WERI-Rb-1 (cell line): ENCODE results near the gene SMLR1.
A peak's percentile ranks its signal among the peaks of the same experiment; 100 is the strongest.
"Not testable (repeated sequence)": the region's sequence is repeated elsewhere in the genome, so short reads cannot be mapped to it uniquely, and the experiment has no call there.

Experiments
- DNase-seq: peaks from one replicate; pipeline ENCODE4 v3.0.0-alpha.2; 2020
- H3K27ac ChIP-seq: fragments of 250-450 bp; sonication (Bioruptor Pico); 2 replicates; pipeline ENCODE4 v1.5.1; 2020; ENCODE audit warnings: mild to moderate bottlenecking, moderate library complexity
- H3K27me3 ChIP-seq: fragments of 250-450 bp; sonication (Bioruptor Pico); 2 replicates; pipeline ENCODE4 v1.5.1; 2021; ENCODE audit warnings: mild to moderate bottlenecking, low read depth, moderate library complexity; ENCODE audit not compliant: insufficient read depth, severe bottlenecking
- H3K36me3 ChIP-seq: fragments of 250-450 bp; sonication (Bioruptor Pico); 2 replicates; pipeline ENCODE4 v1.5.1; 2020; ENCODE audit warnings: mild to moderate bottlenecking, moderate library complexity
- H3K4me3 ChIP-seq: 2 replicates; pipeline ENCODE4 v1.5.1; 2011; ENCODE audit warnings: low read depth, mild to moderate bottlenecking, control low read depth, low read length
- H3K9me3 ChIP-seq: fragments of 250-450 bp; sonication (Bioruptor Pico); 2 replicates; pipeline ENCODE4 v1.5.1; 2021; ENCODE audit warnings: mild to moderate bottlenecking, moderate library complexity; ENCODE audit not compliant: severe bottlenecking
- TF ChIP-seq, protein P1 (sequence below): IDR thresholded peaks from 2 replicates; pipeline ENCODE4 v1.5.1; 2011; ENCODE audit warnings: low read depth, mild to moderate bottlenecking, control low read depth, inconsistent platforms, low read length

The SMLR1 gene

GRCh38 chr6:130796313-130796905, 30.8 kb upstream of the SMLR1 start:
- H3K27me3 ChIP-seq = no peaks in the 10 kb centered on the region

DNA sequence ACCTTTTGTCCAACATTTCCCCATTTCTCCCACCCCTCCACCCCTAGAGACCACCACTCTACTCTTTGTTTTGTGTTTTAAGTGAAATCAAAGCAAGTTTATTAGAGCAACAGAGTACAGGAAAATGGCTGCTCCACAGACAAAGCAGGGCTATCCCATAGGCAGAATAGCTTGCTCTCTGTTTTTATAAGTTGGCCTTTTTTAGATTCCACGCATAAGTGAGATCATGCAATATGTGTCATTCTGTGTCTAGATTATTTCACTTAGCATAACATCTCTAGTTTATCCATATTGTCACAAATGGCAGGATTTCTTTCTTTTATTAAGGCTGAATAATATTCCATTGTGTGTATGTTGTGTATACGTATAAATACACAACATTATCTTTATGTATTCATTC, 30.1 kb upstream of the SMLR1 start:
- TF ChIP-seq, protein P1, sequence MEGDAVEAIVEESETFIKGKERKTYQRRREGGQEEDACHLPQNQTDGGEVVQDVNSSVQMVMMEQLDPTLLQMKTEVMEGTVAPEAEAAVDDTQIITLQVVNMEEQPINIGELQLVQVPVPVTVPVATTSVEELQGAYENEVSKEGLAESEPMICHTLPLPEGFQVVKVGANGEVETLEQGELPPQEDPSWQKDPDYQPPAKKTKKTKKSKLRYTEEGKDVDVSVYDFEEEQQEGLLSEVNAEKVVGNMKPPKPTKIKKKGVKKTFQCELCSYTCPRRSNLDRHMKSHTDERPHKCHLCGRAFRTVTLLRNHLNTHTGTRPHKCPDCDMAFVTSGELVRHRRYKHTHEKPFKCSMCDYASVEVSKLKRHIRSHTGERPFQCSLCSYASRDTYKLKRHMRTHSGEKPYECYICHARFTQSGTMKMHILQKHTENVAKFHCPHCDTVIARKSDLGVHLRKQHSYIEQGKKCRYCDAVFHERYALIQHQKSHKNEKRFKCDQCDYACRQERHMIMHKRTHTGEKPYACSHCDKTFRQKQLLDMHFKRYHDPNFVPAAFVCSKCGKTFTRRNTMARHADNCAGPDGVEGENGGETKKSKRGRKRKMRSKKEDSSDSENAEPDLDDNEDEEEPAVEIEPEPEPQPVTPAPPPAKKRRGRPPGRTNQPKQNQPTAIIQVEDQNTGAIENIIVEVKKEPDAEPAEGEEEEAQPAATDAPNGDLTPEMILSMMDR = no peak
- H3K27me3 ChIP-seq = no peaks in the 10 kb centered on the region
- no peak overlapping the region for H3K27ac ChIP-seq
- no peak overlapping the region for H3K4me3 ChIP-seq
- H3K36me3 ChIP-seq = no peaks in the 10 kb centered on the region
- H3K9me3 ChIP-seq = peaks cover 5% of the 10 kb centered on the region
- DNase-seq = no peak

More at GRCh38 chr6:130796313-130796905, 30.8 kb upstream of the SMLR1 start:
- TF ChIP-seq, protein P1 = no peak
- no peak overlapping the region for H3K4me3 ChIP-seq
- no peak for DNase-seq
- H3K27ac ChIP-seq = no peak overlapping the region
- H3K9me3 ChIP-seq = no peaks in the 10 kb centered on the region
- no peaks in the 10 kb centered on the region for H3K36me3 ChIP-seq

GRCh38 chr6:130801368-130801767, 25.8 kb upstream of the SMLR1 start:
- not testable (repeated sequence) for H3K27me3 ChIP-seq, H3K9me3 ChIP-seq, H3K4me3 ChIP-seq, DNase-seq, H3K36me3 ChIP-seq, H3K27ac ChIP-seq

DNA sequence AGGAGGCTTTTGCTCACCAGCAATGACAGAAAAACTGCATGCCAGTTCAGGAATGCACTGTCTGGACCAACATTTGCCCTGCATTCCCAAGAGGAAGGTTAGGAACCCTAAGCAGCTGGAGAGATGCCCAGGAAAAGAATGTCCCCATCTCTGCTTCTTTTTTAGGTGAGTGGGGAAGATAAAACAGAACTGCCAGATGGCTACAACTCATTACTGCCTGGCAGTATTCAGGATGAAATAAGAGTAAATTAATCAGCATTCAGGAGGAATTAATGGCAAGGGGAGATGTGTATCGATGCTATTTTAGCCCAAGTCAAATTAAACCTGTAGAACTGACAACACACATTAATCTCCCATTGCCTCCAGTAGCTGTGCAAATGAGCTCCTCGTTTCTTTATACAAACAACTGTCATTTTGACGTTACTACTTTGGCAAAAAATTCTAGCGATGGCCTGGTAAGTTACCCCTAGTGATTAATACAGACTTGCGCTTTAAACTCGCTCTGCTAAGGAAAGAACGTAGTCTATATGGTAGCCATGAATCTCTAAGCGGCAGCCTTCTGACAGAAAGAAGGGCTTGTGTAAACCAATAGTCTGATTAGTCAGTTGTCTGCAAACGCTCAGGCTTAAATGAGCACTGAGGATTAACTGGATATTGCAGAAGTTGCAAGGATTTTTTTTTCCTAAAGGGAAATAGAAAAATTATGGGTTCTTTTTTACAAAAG, 16.7 kb upstream of the SMLR1 start:
- no peak overlapping the region for H3K27ac ChIP-seq
- H3K27me3 ChIP-seq = no peaks in the 10 kb centered on the region
- DNase-seq = peak; percentile 30
- no peaks in the 10 kb centered on the region for H3K36me3 ChIP-seq
- no peaks in the 10 kb centered on the region for H3K9me3 ChIP-seq
- TF ChIP-seq, protein P1 = no peak
- H3K4me3 ChIP-seq = peak overlapping the region; percentile 45

DNA sequence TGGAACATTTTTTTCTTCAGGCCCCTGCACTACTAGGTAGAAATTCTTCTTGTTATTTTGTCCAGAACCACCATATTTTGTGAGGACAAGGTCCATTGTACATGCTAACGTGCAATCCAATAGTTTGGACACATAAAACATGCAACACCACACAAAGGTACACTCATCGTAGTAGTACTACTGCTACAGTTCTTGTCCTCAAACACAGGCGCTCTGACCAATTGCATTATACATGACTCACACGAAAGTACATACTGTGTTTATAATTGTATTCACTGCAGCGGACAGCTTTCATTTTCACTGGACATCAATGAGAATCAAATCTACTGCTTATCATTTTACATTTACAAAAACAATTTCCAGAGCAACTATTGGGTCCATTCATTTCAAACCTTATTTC, 15.3 kb upstream of the SMLR1 start:
- DNase-seq = no peak
- TF ChIP-seq, protein P1 = no peak
- Histone ChIP-seq H3K9me3 (no peaks in the 10 kb centered on the region), H3K27ac (no peak overlapping the region), H3K27me3 (no peaks in the 10 kb centered on the region), H3K4me3 (no peak overlapping the region), H3K36me3 (no peaks in the 10 kb centered on the region)

DNA sequence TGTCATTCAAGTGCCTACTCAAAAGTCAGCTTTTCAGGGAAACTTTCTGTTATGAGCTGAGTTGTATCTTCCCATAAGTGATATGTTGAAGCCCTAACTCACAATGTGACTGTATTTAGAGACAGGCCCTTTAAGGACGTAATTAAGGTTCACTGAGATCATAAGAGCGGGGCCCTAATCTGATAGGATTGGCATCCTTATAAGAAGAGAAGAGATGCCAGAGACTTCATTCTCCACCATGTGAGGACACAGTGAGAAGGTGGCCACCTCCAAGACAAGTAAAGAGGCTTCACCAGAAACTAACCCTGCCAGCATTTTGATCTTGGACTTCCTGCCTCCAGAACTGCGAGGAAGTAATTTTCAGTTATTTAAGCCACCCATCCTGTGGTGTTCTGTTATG, 12.7 kb upstream of the SMLR1 start:
- H3K27ac ChIP-seq = no peak overlapping the region

More for the DNA sequence above, 12.7 kb upstream of the SMLR1 start:
- TF ChIP-seq, protein P1 = no peak
- Histone ChIP-seq H3K9me3 (no peaks in the 10 kb centered on the region), H3K36me3 (no peaks in the 10 kb centered on the region), H3K27me3 (no peaks in the 10 kb centered on the region), H3K4me3 (no peak overlapping the region)
- no peak for DNase-seq
